ENCODE measurements around the gene FXYD1.

- TF ChIP-seq, protein P1, sequence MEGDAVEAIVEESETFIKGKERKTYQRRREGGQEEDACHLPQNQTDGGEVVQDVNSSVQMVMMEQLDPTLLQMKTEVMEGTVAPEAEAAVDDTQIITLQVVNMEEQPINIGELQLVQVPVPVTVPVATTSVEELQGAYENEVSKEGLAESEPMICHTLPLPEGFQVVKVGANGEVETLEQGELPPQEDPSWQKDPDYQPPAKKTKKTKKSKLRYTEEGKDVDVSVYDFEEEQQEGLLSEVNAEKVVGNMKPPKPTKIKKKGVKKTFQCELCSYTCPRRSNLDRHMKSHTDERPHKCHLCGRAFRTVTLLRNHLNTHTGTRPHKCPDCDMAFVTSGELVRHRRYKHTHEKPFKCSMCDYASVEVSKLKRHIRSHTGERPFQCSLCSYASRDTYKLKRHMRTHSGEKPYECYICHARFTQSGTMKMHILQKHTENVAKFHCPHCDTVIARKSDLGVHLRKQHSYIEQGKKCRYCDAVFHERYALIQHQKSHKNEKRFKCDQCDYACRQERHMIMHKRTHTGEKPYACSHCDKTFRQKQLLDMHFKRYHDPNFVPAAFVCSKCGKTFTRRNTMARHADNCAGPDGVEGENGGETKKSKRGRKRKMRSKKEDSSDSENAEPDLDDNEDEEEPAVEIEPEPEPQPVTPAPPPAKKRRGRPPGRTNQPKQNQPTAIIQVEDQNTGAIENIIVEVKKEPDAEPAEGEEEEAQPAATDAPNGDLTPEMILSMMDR (IDR thresholded peaks at IDR 0.05), result no peak
- TF ChIP-seq POLR2A (IDR thresholded peaks at IDR 0.05) (no peak), POLR2AphosphoS5 (IDR thresholded peaks at IDR 0.05) (no peak), EP300 (IDR thresholded peaks at IDR 0.05) (no peak)
These were observed 10.1 kb upstream of the FXYD1 start for GRCh38 chr19:35128398-35129057.
